Nephron (organoid): ENCODE measurements around the gene CSGALNACT2.

Source experiments
- H3K27ac Mint-ChIP-seq, 3 experiments: 2 replicates each; pipeline ENCODE4 v1.8.0; 2020; ENCODE audit warnings: mixed read lengths in 3 of 3, mild to moderate bottlenecking in 2 of 3, moderate library complexity in 1 of 3
- H3K27me3 Mint-ChIP-seq: 2 replicates; pipeline ENCODE4 v1.8.0; 2021; ENCODE audit warnings: low read depth, mild to moderate bottlenecking, moderate library complexity, mixed read lengths
- H3K36me3 Mint-ChIP-seq: 2 replicates; pipeline ENCODE4 v1.8.0; 2020; ENCODE audit warnings: low read depth, mixed read lengths
- H3K4me1 Mint-ChIP-seq: 2 replicates; pipeline ENCODE4 v1.8.0; 2020; ENCODE audit warnings: mixed read lengths
- H3K4me3 Mint-ChIP-seq, 3 experiments: 2 replicates each; pipeline ENCODE4 v1.8.0; 2020; ENCODE audit warnings: mild to moderate bottlenecking in 3 of 3, mixed read lengths in 3 of 3, moderate library complexity in 2 of 3
- H3K9me3 Mint-ChIP-seq: 2 replicates; pipeline ENCODE4 v1.8.0; 2020; ENCODE audit warnings: mixed read lengths
- TF ChIP-seq, protein P1 (sequence below), 3 experiments: fragments of 200-600 bp; sonication (generic); IDR thresholded peaks; one replicate each; pipeline ENCODE4 v1.5.0; 2021; ENCODE audit warnings: antibody characterized with exemption in 3 of 3; ENCODE audit not compliant: unreplicated experiment in 3 of 3

Gene CSGALNACT2

DNA sequence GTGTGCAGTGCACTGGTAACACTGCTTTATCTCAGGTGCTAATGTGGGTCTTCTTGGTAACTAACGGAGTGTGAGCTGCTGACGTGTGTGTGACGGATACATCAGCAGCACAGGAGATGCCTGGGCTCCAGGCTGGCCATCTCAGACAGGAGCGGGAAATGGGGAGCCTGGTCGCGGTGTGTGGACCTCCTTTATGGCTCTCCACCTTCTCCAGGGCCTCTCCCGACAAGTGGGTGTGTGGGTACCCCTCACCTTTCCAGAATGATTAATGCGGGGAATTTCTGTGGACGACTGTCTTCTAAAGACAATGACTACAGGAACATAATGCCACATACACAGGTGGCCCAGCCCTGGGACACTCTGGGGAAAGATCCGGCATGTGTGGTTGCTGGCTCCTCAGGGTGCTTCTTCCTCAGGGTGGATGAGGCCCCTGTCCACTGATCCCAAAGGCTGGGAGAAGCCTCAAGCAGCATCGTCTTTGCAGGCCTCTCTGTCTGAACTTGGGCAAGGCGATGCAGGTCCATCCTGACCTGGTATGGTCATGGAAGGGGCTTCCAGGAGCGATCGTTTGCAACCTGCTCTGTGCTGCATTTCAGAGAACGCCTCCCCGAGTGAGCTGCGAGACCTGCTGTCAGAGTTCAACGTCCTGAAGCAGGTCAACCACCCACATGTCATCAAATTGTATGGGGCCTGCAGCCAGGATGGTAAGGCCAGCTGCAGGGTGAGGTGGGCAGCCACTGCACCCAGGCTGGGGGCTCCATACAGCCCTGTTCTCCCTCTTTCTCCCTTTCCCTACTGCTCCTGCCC is 20.3 kb upstream of the CSGALNACT2 start:
- Mint-ChIP-seq H3K4me3 (no peak overlapping the region), H3K27me3 (peaks cover 7% of the 10 kb centered on the region), H3K27ac (no peak overlapping the region), H3K9me3 (no peaks in the 10 kb centered on the region), H3K36me3 (no peaks in the 10 kb centered on the region), H3K4me1 (peaks cover 16% of the 10 kb centered on the region)
- TF ChIP-seq, protein P1, sequence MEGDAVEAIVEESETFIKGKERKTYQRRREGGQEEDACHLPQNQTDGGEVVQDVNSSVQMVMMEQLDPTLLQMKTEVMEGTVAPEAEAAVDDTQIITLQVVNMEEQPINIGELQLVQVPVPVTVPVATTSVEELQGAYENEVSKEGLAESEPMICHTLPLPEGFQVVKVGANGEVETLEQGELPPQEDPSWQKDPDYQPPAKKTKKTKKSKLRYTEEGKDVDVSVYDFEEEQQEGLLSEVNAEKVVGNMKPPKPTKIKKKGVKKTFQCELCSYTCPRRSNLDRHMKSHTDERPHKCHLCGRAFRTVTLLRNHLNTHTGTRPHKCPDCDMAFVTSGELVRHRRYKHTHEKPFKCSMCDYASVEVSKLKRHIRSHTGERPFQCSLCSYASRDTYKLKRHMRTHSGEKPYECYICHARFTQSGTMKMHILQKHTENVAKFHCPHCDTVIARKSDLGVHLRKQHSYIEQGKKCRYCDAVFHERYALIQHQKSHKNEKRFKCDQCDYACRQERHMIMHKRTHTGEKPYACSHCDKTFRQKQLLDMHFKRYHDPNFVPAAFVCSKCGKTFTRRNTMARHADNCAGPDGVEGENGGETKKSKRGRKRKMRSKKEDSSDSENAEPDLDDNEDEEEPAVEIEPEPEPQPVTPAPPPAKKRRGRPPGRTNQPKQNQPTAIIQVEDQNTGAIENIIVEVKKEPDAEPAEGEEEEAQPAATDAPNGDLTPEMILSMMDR (IDR thresholded peaks at IDR 0.05; ENCODE audit: unreplicated experiment in 3 of 3), result no peak

DNA sequence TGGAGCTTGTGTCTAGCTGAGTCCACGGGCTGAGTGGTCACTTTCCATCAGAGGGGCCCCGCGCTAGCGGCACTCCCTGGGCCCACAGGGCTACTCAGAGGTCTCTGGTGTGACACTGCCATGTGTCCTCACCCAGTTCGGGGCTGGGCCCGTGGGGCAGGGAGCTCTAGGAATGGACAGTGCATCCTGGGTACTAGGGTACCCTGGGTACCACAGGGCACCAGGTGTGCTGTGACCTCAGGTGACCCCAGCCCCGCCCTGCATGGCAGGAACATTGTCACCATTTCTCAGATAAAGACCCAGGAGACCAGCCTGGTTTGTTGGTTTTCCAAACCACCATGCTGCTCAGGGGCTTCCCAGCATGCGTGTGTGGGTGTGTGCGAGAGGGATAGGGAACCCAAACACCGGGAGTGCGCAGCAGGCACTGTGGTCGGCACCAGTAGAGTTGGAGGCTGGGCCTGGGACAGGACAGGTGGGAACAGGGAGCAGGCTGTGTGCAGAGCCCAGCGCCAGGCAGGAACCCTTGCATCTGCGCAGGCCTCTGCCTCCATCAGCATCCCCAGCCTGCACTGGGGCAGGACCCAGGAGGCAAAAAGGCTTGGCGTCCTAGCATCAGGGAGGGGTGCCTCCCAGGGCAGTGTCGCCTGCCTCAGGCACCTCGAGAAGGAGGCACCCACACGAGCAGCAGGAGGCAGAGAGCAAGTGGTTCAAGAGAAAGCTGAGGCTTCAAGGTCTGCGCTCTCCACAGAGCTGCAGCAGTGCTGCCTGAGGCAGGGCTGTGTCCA is 19.4 kb upstream of the CSGALNACT2 start:
- TF ChIP-seq, protein P1 (IDR thresholded peaks at IDR 0.05; ENCODE audit: unreplicated experiment in 3 of 3), result no peak
- Mint-ChIP-seq H3K4me1 (peaks cover 16% of the 10 kb centered on the region), H3K27ac (no peak overlapping the region), H3K36me3 (no peaks in the 10 kb centered on the region), H3K27me3 (peaks cover 7% of the 10 kb centered on the region), H3K9me3 (no peaks in the 10 kb centered on the region), H3K4me3 (no peak overlapping the region)

DNA sequence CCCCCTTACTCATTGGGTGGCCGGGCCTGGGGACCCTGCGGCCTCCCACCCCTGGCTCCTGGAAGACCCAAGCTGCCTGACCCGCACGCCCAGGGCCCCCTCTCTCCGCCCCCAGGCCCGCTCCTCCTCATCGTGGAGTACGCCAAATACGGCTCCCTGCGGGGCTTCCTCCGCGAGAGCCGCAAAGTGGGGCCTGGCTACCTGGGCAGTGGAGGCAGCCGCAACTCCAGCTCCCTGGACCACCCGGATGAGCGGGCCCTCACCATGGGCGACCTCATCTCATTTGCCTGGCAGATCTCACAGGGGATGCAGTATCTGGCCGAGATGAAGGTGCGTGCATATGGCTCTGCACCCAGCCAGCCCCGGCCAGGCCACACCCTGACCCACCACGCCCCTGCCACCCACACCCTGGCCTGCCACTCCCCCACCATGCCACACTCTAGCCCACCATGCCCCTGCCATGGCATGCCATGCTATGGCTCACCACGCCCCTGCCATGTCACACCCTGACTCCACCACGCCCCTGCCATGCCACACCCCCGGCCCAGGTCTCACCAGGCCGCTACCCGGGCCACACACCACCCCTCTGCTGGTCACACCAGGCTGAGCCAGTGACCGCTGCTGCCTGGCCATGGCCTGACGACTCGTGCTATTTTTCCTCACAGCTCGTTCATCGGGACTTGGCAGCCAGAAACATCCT is 18.7 kb upstream of the CSGALNACT2 start:
- peaks cover 9% of the 10 kb centered on the region for H3K27me3 Mint-ChIP-seq
- no peaks in the 10 kb centered on the region for H3K9me3 Mint-ChIP-seq
- H3K4me1 Mint-ChIP-seq, result peaks cover 16% of the 10 kb centered on the region
- TF ChIP-seq, protein P1 (IDR thresholded peaks at IDR 0.05; ENCODE audit: unreplicated experiment in 3 of 3), result no peak
- H3K36me3 Mint-ChIP-seq, result no peaks in the 10 kb centered on the region
- H3K27ac Mint-ChIP-seq, result no peak overlapping the region
- H3K4me3 Mint-ChIP-seq, result no peak overlapping the region

DNA sequence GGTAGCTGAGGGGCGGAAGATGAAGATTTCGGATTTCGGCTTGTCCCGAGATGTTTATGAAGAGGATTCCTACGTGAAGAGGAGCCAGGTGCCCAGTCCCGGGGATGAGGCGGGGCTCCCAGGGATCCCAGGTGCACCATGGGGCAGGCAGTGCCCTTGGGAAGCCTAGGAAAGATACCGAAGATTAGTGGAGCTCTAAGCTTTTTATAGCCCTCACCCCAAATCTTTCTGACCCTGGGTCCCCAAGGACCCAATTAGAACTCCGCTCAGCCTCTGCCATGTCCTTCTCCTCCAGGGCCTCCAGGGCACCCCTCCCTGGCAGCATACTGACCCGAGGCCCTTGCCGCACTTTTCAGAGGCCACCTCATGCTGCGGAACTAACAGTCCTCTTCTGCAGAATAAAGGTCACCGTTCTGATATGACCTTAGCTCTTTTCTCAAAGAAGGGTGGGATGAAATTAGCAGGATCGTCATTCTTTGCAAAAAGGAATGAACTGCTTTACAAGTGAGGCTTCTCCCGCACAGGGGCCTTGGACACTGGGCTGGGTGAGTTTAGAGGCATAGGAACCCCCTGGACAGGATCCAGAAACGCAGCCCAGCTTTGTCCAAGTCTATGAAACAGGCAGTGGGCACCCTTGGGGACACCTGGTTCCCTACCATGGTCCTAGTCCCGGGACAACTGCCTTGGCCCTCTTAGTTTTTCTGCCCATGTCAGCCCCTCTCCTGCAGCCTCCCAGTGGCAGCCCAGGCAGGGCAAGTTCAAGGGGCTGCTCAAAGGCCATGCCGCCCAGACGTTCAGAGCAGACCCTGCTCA is 17.9 kb upstream of the CSGALNACT2 start:
- peaks cover 10% of the 10 kb centered on the region for H3K27me3 Mint-ChIP-seq
- no peak overlapping the region for H3K4me3 Mint-ChIP-seq
- no peaks in the 10 kb centered on the region for H3K9me3 Mint-ChIP-seq
- TF ChIP-seq, protein P1 (IDR thresholded peaks at IDR 0.05; ENCODE audit: unreplicated experiment in 3 of 3), result no peak
- H3K27ac Mint-ChIP-seq, result no peak overlapping the region
- peaks cover 16% of the 10 kb centered on the region for H3K4me1 Mint-ChIP-seq
- no peaks in the 10 kb centered on the region for H3K36me3 Mint-ChIP-seq

DNA sequence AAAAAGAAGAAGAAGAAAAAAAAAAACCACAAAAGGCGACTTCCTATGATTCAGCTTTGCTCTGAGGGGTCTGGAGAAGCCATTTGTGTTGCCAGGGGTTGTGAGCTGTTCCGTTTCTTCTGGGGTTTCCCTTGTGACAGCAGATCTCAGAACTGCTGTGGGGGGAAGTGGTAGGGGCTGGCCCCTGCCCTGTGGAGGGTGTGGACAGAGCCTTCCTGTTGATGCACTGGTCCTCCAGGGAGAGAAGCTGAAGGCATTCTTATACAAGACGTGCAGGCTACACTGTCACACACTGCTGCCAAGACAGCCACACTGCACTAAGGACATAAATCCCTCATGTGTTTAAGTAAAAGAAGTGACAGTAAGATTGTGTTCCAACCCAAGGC is 17.3 kb upstream of the CSGALNACT2 start:
- Mint-ChIP-seq H3K36me3 (no peaks in the 10 kb centered on the region), H3K9me3 (no peaks in the 10 kb centered on the region), H3K4me3 (no peak overlapping the region), H3K27ac (peak overlapping the region in 1 of 3 experiments; percentile 24), H3K4me1 (peaks cover 16% of the 10 kb centered on the region), H3K27me3 (peaks cover 15% of the 10 kb centered on the region)
- TF ChIP-seq, protein P1 (IDR thresholded peaks at IDR 0.05; ENCODE audit: unreplicated experiment in 3 of 3), result no peak
